Tongue (tissue), 2 donors: ENCODE data around the gene DMXL2. TPM values are rescaled to one million over a fixed set of nuclear protein-coding genes. Genes with fewer than 3 reads are reported as not detected.
"Not testable (repeated sequence)": the region's sequence is repeated elsewhere in the genome, so short reads cannot be mapped to it uniquely, and the experiment has no call there.

Experiments
- DNase-seq: peaks from one replicate; pipeline ENCODE4 v3.0.0-alpha.2; 2015
- total RNA-seq: library from RNA; depleted of rRNA; stranded (reverse); fragments of >200 nt; gene quantifications from one replicate; pipeline ENCODE4 v1.2.3, GENCODE V29; 2014

Gene DMXL2
- total RNA-seq, 1 donor from 2014 or later: 40.0 TPM

GRCh38 chr15:51484781-51485180 is 137.8 kb downstream of the DMXL2 start:
- no peak for DNase-seq

GRCh38 chr15:51483985-51484384 is 138.6 kb downstream of the DMXL2 start:
- no peak for DNase-seq

GRCh38 chr15:51483520-51483919 is 139.1 kb downstream of the DMXL2 start:
- DNase-seq: no peak

GRCh38 chr15:51475736-51476135 is 146.8 kb downstream of the DMXL2 start:
- no peak for DNase-seq

- no peak for DNase-seq
Observed at GRCh38 chr15:51470512-51470911, 152.1 kb downstream of the DMXL2 start.

GRCh38 chr15:51460796-51461195 is 161.8 kb downstream of the DMXL2 start:
- DNase-seq: no peak

- DNase-seq: no peak
Observed at GRCh38 chr15:51450001-51450400, 172.6 kb downstream of the DMXL2 start.

- no peak for DNase-seq
Observed at GRCh38 chr15:51448622-51449399, 173.8 kb downstream of the DMXL2 start.

- DNase-seq: no peak
Observed at GRCh38 chr15:51447855-51448621, 174.5 kb downstream of the DMXL2 start.

- not testable (repeated sequence) for DNase-seq
Observed at GRCh38 chr15:51446029-51446744, 176.4 kb downstream of the DMXL2 start.

GRCh38 chr15:51444807-51445206 is 177.8 kb downstream of the DMXL2 start:
- no peak for DNase-seq

GRCh38 chr15:51444112-51444511 is 178.5 kb downstream of the DMXL2 start:
- DNase-seq: no peak

- no peak for DNase-seq
Observed at GRCh38 chr15:51443282-51443914, 179.2 kb downstream of the DMXL2 start.

- no peak for DNase-seq
Observed at GRCh38 chr15:51438526-51438925, 184.0 kb downstream of the DMXL2 start.

GRCh38 chr15:51425517-51426040 is 197.0 kb downstream of the DMXL2 start:
- DNase-seq: peak; percentile 7

GRCh38 chr15:51424780-51425179 is 197.8 kb downstream of the DMXL2 start:
- DNase-seq: no peak

- not testable (repeated sequence) for DNase-seq
Observed at GRCh38 chr15:51423040-51423439, 199.5 kb downstream of the DMXL2 start.

GRCh38 chr15:51416129-51416528 is 206.4 kb downstream of the DMXL2 start:
- DNase-seq: no peak

GRCh38 chr15:51414256-51414860 is 208.2 kb downstream of the DMXL2 start:
- no peak for DNase-seq

- DNase-seq: no peak
Observed at GRCh38 chr15:51405693-51406523, 216.7 kb downstream of the DMXL2 start.
